Stimulated activated naive CD4-positive, alpha-beta T cell treated with Interleukin-2 at 50 U/mL for 16 hours (primary cell): ENCODE measurements around the gene TUFM.
A peak's percentile ranks its signal among the peaks of the same experiment; 100 is the strongest.
"Not testable (repeated sequence)": the region's sequence is repeated elsewhere in the genome, so short reads cannot be mapped to it uniquely, and the experiment has no call there.

Experiments used
- DNase-seq: peaks from one replicate; lab custom pipeline; 2025; lab: John Stamatoyannopoulos, UW

The TUFM gene

DNA sequence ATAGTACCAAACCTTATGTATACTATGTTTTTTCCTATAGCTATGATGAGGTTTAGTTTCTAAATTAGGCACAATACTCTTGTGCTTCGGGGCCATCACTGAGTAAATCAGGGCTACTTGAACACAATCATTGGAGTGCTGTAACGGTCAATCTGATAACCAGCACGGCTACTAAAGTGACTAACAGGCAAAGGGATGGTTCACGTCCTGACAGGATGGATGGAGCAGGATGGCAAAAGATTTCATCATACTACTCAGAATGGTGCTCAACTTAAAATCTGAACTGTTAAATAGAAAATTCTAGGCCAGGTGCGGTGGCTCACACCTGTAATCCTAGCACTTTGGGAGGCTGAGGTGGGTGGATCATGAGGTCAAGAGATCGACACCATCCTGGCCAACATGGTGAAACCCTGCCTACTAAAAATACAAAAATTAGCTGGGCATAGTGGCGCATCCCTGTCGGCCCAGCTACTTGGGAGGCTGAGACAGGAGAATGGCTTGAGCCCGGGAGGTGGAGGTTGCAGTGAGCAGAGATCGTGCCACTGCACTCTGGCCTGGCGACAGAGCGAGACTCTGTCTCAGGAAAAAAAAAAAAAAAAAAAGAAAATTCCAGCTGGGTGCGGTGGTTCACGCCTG, 7.0 kb downstream of the TUFM start:
- no peak for DNase-seq

DNA sequence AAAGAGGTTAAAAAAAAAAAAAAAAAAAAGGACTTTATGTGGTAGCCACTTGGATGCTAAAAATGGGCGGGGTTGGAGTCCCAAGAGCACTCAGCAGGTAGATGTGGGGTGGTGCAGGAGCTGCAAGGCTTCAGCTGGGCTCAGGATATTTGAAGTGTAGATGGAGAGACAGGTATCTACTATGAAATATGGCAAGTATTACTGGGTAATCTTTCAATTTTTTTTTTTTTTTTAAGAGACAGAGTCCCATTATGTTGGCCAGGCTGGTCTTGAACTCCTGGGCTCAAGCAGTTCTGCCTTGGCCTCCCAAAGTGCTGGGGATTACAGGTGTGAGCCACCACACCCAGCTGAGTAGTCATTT, 7.6 kb downstream of the TUFM start:
- DNase-seq, result no peak

GRCh38 chr16:28837672-28838557, 8.2 kb downstream of the TUFM start:
- DNase-seq, result no peak

DNA sequence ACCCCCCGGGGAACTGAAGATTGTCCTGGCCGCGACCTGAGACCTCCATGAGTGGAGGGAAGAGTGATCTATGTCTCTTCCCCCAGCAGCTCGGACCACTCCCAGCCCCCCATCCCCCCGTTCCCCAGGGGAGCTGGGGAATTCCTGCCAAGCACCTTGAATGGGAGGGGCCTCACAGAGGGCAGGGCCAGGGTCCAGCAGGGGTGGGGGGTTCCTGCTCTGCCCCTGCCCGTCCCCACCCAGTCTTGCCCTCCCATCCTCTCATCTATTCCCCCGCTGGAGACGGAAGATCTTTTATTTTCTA, 9.4 kb downstream of the TUFM start:
- no peak for DNase-seq

- no peak for DNase-seq
Measured at GRCh38 chr16:28835864-28836760, 10.0 kb downstream of the TUFM start.

- DNase-seq, result no peak
Measured at GRCh38 chr16:28834873-28835863, 11.0 kb downstream of the TUFM start.

DNA sequence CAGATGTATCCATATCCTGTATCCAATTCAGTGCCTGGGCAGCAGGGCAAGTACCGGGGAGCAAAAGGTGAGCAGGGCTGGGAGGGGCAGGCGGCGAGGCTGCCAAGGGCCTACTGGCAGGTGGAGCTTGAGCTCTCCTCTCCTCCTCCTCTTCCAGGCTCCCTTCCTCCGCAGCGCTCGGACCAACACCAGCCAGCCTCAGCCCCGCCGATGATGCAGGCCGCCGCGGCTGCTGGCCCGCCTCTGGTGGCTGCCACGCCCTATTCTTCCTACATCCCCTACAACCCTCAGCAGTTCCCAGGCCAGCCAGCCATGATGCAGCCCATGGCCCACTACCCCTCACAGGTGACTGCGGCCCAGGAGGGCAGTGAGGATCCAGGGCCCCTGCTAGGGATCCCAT, 11.8 kb downstream of the TUFM start:
- no peak for DNase-seq

GRCh38 chr16:28830531-28830930, 15.6 kb downstream of the TUFM start:
- DNase-seq, result no peak

DNA sequence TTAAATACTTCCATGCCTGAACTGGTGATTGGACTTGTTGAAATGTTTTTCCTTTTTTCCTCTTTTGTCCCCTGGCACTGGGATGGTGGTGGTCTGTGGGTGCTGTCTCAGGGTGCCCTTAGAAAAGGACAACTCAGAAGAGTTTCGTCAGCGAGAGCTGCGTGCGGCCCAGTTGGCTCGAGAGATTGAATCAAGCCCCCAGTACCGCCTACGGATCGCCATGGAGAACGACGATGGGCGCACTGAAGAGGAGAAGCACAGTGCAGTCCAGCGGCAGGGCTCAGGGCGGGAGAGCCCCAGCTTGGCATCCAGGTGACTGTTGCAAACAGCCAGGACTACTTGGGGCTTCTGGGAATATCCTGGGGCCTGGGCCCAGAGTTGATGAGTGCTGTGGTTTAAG, 16.4 kb downstream of the TUFM start:
- DNase-seq, result no peak

- no peak for DNase-seq
Measured at GRCh38 chr16:28826141-28826540, 20.0 kb downstream of the TUFM start.

DNA sequence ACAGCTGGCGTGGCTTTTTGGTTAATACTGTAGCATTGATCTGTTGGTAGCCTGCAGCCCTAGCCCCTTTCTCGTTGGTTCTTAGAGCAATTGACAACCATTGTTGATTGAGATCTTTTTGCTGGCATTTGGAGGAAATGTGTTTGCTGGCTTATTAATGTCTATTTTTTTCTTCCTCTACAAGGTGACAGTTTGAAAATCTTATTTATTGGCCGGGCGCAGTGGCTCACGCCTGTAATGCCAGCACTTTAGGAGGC, 21.5 kb downstream of the TUFM start:
- DNase-seq, result no peak

DNA sequence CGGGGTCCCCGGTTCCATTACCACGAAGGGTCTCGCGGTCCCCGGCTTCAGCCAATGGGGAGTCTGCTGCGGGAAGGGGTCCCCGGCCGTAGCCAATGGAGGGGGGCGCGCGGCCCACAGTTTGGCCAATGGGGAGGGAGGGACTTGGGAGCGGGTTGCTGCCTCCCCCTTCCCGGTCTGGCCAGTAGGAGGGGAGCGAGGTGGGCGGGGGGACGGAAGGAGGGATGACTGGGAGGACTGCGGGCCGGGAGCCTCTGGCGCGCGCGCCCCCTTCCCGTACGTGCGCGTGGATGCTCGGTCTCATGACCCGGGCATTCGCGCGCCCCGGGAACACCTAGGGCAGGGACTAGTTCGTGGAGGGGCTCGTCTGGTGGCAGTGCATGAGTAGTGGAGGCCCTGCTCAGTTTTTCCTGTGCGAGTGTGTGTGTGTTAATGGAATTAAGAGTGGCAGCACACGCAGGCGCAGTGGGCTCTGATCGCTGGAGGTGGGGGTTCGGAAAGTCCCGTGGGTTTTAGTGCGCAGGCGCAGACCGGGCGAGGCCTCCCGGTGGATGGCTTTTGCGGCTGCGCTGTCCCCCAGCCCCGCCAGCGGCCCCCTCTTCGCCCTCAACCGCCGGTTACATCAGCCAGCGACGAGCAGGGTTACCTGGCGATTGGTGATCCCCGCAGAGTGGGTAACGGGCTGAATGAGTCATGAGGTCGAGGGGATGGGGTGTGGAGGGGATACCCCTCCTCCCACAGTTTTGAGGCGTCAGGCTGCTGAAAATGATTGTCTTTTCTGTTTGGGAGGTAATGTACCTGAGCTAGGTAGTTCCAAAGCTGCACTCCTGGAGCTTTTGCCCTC, 22.1 kb downstream of the TUFM start:
- peak; percentile 97 for DNase-seq

- no peak for DNase-seq
Measured at GRCh38 chr16:28823291-28823872, 22.8 kb downstream of the TUFM start.

- DNase-seq, result peak; percentile 94
Measured at GRCh38 chr16:28822520-28823290, 23.4 kb downstream of the TUFM start, which contains the start of gene ATXN2L. ATXN2L (plus strand) TSS chr16:28822999; CDS start chr16:28823260, 261 bp downstream.

DNA sequence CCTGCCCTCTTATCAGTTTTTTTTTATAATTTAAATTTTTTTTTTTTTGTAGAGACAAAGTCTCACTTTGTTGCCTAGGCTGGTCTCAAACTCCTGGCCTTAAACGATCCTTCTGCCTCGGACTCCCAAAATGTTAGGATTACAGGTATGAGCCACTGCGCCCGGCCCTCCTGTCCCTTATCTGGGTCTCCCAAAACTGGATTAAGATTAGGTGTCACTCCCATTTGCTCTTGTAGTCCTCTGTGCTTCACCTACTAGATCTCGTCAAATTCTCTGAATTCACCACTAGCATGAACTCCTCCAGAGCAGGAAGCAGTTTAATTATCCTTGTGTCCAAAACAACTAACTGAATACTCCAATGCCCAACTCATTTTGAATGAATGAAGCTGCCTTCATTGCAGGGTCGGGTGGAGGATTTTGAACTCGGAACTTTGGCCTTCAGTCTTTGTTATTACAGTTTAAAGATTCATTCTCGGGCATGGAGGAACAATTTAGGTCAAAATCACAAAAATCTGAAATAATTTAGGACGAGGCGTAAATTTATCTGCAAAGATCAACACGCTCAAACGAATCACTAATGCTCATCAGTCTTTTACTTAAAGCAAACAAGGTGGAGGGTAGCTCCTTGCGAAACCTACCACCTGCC, 24.2 kb downstream of the TUFM start:
- no peak for DNase-seq

DNA sequence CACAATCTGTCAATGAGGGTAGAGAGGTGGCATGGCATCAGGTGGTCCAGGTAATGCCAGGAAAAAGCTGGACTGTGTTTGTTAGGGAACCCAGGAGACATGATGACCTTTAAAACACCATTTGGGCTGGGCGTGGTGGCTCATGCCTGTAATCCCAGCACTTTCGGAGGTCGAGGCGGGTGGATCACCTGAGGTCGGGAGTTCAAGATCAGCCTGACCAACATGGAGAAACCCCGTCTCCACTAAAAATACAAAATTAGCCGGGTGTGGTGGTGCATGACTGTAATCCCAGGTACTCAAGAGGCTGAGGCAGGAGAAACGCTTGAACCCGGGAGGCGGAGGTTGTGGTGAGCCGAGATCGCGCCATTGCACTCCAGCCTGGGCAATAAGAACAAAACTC, 25.6 kb downstream of the TUFM start:
- DNase-seq, result not testable (repeated sequence)

DNA sequence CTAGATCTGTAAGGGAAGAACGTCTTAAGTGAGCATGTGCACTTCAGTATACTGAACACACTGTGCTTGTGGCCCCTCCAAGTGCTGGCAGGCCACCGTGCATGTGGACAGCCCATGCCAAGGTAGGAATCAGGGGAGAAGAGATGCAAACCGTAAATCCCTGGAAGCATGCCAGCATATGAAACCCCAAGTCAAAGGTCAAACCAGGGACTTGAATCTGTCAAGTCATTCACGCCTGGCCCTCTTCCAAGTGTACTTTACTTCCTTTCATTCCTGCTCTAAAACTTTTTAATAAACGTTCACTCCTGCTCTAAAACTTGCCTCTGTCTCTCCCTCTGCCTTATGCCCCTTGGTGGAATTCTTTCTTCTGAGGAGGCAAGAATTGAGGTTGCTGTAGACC, 26.1 kb downstream of the TUFM start:
- no peak for DNase-seq

- not testable (repeated sequence) for DNase-seq
Measured at GRCh38 chr16:28807445-28808120, 38.6 kb downstream of the TUFM start.
